ENCODE results near the gene RAD51B.

- TF ChIP-seq CTCF (IDR thresholded peaks at IDR 0.05): no peak
- no peak for TF ChIP-seq POLR2A (IDR thresholded peaks at IDR 0.05)
Measured at GRCh38 chr14:68343534-68344118, 524.0 kb downstream of the RAD51B start.
